GM12864 (cell line): ENCODE results near the gene CHD6.

Experiments
- DNase-seq: peaks from one replicate; pipeline ENCODE4 v3.0.0-alpha.2; 2011; ENCODE audit warnings: low read depth
- H3K4me3 ChIP-seq: 2 replicates; pipeline ENCODE4 v1.5.1; 2011; ENCODE audit warnings: mild to moderate bottlenecking, low read depth, low read length, control low read depth
- TF ChIP-seq, protein P1 (sequence below): IDR thresholded peaks from 2 replicates; pipeline ENCODE4 v1.5.1; 2011; ENCODE audit warnings: low read depth, mild to moderate bottlenecking, moderate library complexity, low read length, control low read depth, inconsistent platforms; ENCODE audit errors: missing control alignments

CHD6 gene

DNA sequence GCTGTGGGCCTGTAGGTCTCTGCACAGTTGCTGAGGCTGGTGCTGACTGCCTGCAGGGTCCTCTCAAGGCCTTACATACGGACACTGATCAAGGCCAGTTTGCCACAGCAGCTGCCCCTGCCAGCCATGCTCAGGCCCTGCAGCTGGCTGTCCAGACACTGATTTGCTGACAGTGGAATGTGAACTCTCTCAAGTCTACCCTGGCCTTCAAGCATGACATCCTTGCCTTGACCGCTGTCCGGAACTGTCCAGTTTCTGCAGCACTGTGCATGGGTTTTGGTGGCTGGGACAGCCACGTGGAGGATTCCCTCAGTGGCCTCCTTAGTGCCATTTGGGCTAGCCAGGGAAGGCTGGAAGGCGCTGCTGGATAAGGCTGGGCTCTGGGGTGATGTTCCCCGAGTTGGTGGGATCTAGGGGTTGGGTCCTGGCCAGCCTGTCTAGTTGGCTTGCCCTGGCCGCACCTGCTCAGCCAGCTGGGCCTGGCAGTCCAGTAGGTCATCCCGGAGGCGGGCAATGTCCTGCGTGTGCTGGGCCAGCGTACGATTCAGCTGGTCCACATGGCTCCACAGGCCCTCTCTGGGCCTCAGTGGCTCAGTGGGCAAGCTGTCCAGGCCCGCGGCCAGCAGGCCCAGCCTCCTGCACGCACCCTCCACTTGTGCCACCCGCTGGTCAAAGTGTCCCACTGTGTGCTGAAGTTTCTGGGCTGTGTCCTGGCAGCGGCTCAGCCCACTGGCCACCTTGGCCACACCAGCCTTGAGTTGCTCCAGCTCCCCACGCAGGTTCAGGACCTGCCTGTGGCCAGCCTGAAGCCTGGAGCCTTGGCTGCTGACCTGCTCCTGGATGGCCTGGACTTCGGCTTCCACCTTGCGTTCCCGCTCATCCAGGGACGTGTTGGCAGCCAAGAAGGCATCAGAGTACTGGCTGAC is 257.1 kb downstream of the CHD6 start:
- TF ChIP-seq, protein P1, sequence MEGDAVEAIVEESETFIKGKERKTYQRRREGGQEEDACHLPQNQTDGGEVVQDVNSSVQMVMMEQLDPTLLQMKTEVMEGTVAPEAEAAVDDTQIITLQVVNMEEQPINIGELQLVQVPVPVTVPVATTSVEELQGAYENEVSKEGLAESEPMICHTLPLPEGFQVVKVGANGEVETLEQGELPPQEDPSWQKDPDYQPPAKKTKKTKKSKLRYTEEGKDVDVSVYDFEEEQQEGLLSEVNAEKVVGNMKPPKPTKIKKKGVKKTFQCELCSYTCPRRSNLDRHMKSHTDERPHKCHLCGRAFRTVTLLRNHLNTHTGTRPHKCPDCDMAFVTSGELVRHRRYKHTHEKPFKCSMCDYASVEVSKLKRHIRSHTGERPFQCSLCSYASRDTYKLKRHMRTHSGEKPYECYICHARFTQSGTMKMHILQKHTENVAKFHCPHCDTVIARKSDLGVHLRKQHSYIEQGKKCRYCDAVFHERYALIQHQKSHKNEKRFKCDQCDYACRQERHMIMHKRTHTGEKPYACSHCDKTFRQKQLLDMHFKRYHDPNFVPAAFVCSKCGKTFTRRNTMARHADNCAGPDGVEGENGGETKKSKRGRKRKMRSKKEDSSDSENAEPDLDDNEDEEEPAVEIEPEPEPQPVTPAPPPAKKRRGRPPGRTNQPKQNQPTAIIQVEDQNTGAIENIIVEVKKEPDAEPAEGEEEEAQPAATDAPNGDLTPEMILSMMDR: no peak
- no peak for DNase-seq
- H3K4me3 ChIP-seq: no peak overlapping the region

DNA sequence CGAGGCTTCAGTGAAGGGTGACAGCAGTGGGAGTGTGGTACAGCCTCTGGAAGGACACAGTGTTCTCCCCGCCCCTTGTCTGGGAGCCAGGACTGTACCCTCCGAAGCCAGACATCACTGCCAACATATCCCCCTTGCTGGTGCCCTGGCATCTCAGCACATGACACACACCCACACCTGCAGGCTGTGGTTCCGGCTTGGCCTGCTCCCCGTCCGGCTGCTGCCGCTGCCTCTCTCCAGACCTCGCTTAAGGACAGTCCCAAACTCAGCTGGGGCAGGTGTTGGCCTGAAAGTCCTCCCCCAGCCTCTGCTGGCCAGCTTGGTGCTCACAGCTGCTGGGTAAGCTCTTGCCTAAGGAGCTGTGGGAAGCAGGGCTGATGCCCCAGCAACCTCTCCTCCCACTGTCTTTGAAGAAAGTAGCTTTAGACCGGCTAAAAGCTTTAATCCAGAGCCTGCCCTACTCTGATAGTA is 258.6 kb downstream of the CHD6 start:
- DNase-seq: no peak
- no peak overlapping the region for H3K4me3 ChIP-seq
- TF ChIP-seq, protein P1: no peak

DNA sequence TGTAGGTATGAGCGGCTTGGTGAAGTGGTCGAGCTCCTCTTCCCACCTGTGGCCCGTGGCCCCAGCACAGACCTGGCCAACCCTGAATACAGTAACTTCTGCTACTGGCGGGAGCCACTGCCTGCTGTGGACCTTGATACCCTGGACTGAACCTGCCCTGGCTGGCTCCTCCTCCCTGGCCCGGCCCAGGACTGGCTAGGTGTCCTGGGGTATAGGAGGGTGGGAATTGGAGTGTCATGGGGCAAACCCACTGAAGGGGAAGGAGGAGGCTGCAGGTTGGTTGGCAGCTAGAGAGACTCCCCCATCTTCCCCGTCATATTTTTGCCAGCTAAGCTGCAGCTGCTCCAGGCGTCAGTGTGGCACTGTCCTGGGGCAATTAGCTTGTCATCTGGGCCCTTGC is 259.5 kb downstream of the CHD6 start:
- DNase-seq: no peak

DNA sequence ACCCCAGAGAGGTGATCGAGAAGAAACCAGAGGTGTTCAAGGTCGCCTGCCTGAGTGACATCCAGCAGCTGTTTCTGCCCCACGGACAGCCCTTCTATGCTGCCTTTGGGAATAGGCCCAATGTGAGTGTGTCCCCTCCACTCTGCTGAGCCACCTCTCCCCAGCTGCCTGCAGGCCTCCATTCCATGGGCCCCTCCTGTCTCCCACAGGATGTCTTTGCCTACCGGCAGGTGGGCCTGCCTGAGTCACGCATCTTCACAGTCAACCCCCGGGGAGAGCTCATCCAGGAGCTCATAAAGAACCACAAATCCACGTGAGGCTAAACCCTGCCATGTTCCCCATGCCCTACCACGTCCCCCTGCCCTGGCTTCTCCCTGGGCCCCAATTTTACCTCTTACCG is 259.9 kb downstream of the CHD6 start:
- TF ChIP-seq, protein P1: no peak
- no peak overlapping the region for H3K4me3 ChIP-seq
- DNase-seq: no peak

More for the DNA sequence above, 259.5 kb downstream of the CHD6 start:
- TF ChIP-seq, protein P1: no peak
- no peak overlapping the region for H3K4me3 ChIP-seq

DNA sequence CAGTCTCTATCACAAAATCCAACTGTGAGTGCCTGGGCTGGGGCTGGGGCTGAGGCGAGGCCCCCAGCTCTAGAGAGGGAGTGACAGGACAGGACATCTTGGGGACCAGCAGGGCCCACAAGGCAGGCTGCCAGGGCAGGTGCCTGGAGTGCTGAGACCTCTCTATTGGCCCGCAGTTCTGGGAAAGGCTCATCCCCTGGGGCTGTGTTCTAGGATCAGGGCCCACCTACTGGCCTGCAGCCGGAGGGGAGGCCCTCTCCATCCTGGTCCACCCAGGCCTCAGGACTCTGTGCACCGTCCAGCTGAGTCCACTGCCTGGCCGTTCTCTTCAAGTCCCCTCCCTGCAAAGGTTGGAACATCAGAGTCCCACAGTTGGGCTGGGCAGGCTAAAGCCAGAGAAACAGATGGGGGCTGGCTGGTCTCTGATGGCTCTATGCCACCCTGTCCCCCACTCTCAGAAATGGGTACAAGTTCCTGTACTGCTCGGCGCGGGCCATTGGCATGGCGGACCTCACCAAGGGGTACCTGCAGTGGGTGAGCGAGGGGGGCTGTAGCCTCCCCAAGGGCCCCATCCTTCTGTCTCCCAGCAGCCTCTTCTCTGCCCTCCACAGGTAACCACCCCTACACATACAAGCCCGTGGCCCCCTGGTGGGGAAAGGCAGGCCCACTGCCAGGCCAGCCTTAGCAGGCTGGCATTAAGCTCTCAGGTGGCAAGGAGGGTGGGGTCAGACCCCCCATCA is 260.6 kb downstream of the CHD6 start:
- no peak for DNase-seq
- H3K4me3 ChIP-seq: no peak overlapping the region
- TF ChIP-seq, protein P1: no peak

DNA sequence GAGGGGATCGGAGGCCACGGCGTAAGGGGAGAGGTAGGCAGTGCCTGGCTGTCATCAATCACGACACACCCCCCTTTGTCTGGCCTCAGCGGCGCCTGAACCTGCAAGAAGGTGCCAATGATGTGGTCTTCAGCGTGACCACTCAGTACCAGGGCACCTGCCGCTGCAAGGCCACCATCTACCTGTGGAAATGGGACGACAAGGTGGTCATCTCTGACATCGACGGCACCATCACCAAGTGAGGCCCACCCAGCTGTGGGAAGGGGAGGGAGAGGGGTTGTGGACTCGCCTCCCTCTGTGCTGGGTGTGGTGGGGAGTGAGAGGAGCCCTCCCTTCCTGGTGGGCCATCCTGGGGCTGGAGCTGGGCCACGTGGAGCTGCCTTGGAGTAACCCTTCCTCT is 261.2 kb downstream of the CHD6 start:
- H3K4me3 ChIP-seq: no peak overlapping the region
- no peak for DNase-seq
- TF ChIP-seq, protein P1: no peak
